GM12892 (cell line): Measurements from ENCODE around the gene SERPINB7.

Source experiments
- DNase-seq: peaks from one replicate; pipeline ENCODE4 v3.0.0; 2011; ENCODE audit not compliant: insufficient read length
- FAIRE-seq: peaks from 2 replicates; lab custom pipeline; 2011; peaks lifted over from hg19 to GRCh38; lab: Jason Lieb, UNC
- POLR2A ChIP-seq: IDR thresholded peaks from 2 replicates; pipeline ENCODE4 v1.6.1; 2011; ENCODE audit warnings: low read depth, low read length, control low read depth
- POLR2AphosphoS5 ChIP-seq: IDR thresholded peaks from 2 replicates; pipeline ENCODE4 v1.6.1; 2011; ENCODE audit warnings: low read depth, low read length, control low read depth
- TAF1 ChIP-seq: IDR thresholded peaks from 2 replicates; pipeline ENCODE4 v1.6.1; 2011; ENCODE audit warnings: low read depth, mild to moderate bottlenecking, control low read depth, low read length, borderline replicate concordance

The SERPINB7 gene

DNA sequence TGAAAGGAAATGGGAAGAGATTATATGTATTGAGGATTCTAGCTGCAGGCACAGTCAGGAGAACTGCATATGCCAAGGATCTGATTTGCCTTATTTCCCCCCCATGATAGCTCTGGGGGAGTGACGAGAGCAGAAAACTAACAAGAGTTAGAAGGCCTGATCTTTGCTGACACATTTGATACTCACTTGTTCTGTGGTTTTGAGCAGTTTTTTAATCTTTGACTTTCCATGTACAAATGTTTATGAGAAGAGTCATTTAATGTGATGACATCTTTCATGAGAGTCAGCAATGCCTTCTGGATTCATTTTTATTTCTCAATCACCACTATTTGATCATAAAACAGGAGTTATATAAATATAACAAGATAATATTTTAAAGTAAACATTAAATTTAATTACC, 12.7 kb upstream of the SERPINB7 start:
- FAIRE-seq (no peak), DNase-seq (no peak)
- no peak for TF ChIP-seq POLR2A
- no peak for TF ChIP-seq TAF1
- no peak for TF ChIP-seq POLR2AphosphoS5

DNA sequence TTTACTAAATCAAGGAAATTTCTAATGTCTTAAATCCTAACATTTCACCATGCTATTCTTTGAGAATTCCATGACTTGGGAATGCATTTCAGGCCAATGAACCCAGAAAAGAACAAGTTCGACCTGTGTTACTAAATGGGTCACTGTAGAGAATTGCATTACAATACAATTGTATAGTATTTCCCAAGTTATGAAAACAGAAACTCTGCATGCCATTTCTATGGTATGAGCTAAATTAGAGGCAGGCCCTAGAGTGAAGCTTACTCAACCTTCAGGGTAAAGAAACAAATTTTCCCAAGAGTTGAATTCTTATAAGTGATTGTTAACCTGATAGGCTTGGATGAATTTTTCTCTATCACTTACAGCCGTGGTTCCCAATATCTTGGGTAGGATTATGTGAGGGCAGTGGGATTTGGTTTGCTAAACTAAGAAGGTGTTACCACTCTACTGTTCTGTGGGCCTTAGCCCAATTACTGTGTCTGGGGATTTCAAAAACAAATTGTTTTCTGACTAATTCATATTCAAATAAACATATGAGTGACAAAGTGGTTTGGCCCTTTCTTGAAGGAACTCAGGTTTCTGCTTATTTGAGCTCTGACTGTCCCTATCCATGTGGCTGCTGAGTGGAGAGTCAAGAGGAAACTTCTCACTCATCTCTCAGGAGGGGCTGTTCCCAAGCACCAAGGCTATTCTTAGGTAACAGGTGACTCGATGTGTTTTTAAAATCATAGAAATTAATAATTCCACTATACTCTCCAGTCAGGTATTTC, 11.2 kb upstream of the SERPINB7 start:
- DNase-seq: no peak
- TF ChIP-seq POLR2A (no peak), TAF1 (no peak), POLR2AphosphoS5 (no peak)
- FAIRE-seq: no peak

DNA sequence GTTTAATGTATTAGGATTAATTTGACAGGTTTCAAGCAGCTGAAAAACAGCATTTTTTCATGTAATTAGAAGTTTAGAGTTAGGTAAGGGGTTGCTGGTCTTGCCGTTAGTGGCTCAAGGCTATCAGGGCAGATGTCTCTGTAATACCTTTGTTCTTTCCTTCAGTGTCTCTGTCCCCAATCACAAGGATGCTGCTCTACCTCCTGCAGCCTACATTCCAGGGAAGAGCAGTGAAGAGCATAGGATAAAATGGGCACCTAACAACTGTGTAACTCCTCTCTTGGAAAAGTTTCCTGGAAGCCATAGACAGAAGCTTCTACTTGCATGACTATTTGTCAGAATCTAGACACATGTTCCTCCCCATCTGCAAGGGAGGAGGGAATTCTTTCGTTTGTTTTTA, 9.4 kb upstream of the SERPINB7 start:
- TF ChIP-seq TAF1 (no peak), POLR2A (no peak), POLR2AphosphoS5 (no peak)
- no peak for DNase-seq
- no peak for FAIRE-seq

DNA sequence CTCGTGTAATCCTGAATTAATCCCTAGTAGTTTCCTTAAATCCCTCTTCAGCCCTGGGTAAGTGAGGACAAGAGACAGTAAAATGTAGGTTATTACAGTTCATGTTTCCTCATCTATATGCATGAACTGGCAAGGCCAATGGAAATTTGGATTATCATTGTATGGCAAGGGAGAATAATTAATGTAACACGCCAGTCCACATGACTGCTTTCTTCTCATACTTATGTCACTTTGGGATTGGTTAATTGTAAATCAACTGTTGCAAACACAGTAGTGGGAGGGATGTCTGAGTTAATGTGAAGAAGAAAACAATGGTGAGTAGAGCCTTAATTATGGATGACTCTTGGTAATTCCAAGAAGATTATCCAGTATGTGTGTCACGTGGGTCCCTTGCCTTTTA, 1.7 kb upstream of the SERPINB7 start:
- TF ChIP-seq TAF1 (no peak), POLR2AphosphoS5 (no peak), POLR2A (no peak)
- FAIRE-seq (no peak), DNase-seq (no peak)

DNA sequence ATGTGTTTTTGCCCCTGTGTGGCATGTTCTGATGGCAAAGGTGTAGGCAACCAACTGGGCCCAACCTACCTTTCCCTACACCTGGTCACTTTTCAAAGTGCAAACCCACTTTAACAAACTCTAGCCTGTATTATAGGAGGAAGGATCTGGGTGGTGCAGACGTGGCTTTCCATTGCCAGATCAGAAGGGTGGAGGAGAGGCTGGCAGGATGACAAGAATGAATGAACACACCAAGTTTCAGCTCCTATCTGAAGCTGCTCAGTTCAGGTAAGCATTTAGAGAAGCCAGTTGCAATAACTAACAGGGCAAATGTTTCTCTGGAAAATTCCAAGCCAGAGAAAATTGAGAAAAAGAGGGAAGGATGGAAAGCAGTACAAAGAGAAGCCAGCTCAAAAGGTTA, 707 bp upstream of the SERPINB7 start:
- TF ChIP-seq TAF1 (no peak), POLR2A (no peak), POLR2AphosphoS5 (no peak)
- DNase-seq (no peak), FAIRE-seq (no peak)

DNA sequence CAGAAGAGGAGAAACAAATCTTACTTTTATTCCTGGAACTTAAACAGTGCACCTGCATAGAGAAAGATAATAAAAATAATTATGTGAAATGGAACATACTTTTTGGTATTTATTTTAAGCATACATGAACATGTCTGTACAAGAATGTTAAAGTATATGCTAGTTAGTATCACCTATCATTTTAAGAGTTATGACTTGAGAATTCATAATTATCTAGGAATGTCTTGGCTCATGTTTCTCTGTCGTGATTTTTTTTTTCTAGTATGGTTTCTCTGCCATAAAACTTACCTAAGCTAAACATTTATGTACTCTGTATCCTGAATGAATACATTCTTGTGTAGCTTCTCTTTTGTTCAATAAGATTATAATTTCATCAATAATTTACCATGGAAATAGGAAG, 4.2 kb downstream of the SERPINB7 start:
- DNase-seq (no peak), FAIRE-seq (no peak)
- no peak for TF ChIP-seq POLR2AphosphoS5
- TF ChIP-seq POLR2A: no peak
- no peak for TF ChIP-seq TAF1

DNA sequence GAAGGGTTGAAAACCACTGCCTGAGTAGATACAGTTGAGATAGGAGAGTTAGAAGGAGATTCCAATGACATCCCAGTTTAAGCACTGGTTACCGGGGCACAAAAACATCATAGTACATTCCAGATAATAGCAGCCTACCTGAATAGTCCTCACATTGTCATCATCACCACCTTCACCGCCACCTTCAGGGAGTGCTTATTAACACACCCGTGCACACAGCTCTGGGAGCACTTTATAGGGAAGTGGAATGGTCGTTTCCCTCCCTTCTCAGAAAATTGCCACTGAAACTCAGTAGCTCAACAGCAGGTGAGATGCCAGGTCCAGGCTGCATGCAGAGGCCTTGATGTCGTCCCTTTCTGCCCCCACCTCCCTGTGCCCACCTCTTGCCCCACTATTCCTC, 8.2 kb downstream of the SERPINB7 start:
- TF ChIP-seq POLR2AphosphoS5 (no peak), POLR2A (no peak), TAF1 (no peak)
- DNase-seq: no peak
- FAIRE-seq: no peak

DNA sequence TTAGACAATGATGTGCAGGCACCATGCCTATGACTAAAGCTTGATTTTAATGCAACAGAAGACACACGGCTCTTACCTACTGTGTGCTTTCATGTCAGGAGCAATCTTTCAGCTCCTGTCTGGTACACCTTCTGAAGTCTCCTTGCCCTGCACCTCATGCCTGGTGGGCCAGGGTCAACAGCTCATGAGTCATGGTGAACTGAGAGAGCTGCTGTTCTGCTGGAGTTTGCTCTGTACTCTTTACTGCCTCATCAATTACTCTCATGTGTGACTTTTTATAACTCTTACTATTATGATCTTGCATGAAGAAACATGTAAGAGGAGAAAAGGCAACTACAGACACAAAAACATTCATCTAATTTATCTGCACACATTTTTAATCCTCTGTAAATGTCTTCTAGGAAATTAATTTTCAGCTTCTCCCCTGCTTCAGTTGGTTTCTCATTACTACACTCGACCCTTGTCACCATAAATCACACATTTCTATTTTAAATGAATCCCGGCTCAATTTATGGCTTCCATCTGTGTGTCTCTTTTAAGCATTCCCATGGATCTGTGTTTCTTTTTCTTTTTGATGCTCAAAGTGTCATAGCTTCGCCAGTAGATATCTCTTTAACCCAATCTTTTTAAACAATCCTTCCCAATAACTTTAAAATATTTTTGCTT, 9.7 kb downstream of the SERPINB7 start:
- no peak for TF ChIP-seq POLR2A
- FAIRE-seq: no peak
- DNase-seq: no peak

DNA sequence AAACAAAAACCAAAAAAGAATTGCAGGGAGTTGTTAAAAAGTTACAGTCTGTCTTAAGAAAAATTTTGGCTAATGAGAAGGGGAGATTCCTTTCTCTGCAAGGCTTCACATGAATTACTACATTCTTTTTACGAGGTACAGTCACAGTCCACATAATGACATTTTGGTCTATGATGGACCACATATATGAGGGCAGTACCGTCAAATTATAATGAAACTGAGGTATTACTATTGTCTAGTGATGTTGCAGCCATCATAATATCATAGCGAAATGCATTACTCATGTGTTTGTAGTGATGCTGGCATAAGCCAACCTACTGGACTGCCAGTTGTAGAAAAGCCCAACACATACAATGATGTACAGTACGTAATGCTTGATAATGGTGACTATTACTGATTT, 12.5 kb downstream of the SERPINB7 start:
- FAIRE-seq: no peak
- DNase-seq: no peak
- TF ChIP-seq POLR2AphosphoS5: no peak
- TF ChIP-seq POLR2A: no peak
- no peak for TF ChIP-seq TAF1

DNA sequence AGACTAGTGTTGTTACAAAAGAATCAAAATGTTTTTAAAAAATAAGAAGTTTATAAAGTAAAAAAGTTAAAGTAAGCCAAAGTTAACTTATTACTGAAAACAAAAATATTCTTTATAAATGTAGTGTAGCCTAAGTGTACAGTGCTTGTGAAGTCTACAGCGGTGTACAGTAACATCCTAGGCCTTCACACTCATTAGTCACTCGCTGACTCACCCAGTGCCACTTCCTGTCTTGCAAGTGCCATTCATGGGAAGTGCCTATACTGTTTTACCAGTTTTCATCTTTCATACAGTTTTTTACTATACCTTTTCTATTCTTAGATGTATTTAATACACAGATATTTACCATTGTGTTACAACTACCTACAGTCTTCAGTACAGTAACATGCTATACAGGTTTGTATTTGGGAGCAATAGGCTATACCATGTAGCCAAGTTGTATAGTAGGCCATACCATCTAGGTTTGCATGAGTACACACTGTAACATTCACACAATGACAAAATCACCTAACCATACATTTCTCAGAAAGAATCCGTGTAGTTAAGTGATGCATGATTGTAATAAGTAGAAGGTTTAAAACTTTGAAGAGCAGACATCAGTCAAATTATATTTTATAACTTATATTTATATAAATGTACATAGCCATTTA, 13.4 kb downstream of the SERPINB7 start:
- FAIRE-seq (peak; percentile 50), DNase-seq (no peak)
- TF ChIP-seq POLR2A (no peak), TAF1 (no peak), POLR2AphosphoS5 (no peak)

DNA sequence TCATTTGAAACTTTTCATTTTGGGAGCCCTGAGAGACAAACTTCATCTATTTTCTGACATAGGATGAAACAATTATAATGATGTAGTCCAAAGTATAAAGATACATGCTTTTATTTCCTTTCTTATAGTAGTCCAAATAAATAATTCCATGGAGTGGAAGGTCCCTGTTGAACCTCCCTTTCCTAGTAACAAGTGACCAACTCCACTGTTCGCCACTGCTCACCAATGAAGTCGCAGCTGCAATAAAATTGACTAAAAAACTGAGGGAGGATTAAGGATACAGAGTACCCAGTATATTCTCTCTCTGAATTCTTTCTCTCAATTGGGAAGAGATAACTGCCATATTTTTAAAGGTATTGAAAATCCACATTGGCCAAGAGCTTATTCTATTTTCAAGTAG, 14.1 kb downstream of the SERPINB7 start:
- FAIRE-seq (no peak), DNase-seq (no peak)
- TF ChIP-seq POLR2AphosphoS5 (no peak), POLR2A (no peak), TAF1 (no peak)
